Neural progenitor cell (in vitro differentiated cells): ENCODE results near the gene ZFTA.

Source experiments
- EZH2phosphoT487 ChIP-seq: fragments of 200-600 bp; sonication (generic); IDR thresholded peaks from 2 replicates; pipeline ENCODE4 v1.6.1; 2017; ENCODE audit warnings: antibody characterized with exemption
- TF ChIP-seq, protein P1 (sequence below): fragments of 200-600 bp; sonication (generic); IDR thresholded peaks from 2 replicates; pipeline ENCODE4 v1.5.1; 2017; ENCODE audit warnings: antibody characterized with exemption, mild to moderate bottlenecking

- TF ChIP-seq, protein P1, sequence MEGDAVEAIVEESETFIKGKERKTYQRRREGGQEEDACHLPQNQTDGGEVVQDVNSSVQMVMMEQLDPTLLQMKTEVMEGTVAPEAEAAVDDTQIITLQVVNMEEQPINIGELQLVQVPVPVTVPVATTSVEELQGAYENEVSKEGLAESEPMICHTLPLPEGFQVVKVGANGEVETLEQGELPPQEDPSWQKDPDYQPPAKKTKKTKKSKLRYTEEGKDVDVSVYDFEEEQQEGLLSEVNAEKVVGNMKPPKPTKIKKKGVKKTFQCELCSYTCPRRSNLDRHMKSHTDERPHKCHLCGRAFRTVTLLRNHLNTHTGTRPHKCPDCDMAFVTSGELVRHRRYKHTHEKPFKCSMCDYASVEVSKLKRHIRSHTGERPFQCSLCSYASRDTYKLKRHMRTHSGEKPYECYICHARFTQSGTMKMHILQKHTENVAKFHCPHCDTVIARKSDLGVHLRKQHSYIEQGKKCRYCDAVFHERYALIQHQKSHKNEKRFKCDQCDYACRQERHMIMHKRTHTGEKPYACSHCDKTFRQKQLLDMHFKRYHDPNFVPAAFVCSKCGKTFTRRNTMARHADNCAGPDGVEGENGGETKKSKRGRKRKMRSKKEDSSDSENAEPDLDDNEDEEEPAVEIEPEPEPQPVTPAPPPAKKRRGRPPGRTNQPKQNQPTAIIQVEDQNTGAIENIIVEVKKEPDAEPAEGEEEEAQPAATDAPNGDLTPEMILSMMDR = no peak
- TF ChIP-seq EZH2phosphoT487 = no peak
These were observed 49.4 kb upstream of the ZFTA start for GRCh38 chr11:63817758-63818498.
